ENCODE data around the gene DPP10.

GRCh38 chr2:114752425-114752824, 310.0 kb downstream of the DPP10 start:
- no peak for TF ChIP-seq TARDBP (IDR thresholded peaks at IDR 0.05)
- TF ChIP-seq FOXK2 (IDR thresholded peaks at IDR 0.05) = no peak
- no peak for TF ChIP-seq SP1 (IDR thresholded peaks at IDR 0.05)
- no peak for TF ChIP-seq HDGF (IDR thresholded peaks at IDR 0.05; ENCODE audit: borderline replicate concordance)
- TF ChIP-seq SUZ12 (IDR thresholded peaks at IDR 0.05) = no peak
- no peak for TF ChIP-seq FOXA1 (IDR thresholded peaks at IDR 0.05)
- TF ChIP-seq FOXM1 (IDR thresholded peaks at IDR 0.05; ENCODE audit: borderline replicate concordance) = no peak
- no peak for TF ChIP-seq ELF4 (IDR thresholded peaks at IDR 0.05)
- TF ChIP-seq L3MBTL2 (conservative IDR thresholded peaks at IDR 0.05) = no peak
- no peak for TF ChIP-seq PKNOX1 (IDR thresholded peaks at IDR 0.05)
- no peak for TF ChIP-seq LEF1 (IDR thresholded peaks at IDR 0.05; ENCODE audit: borderline replicate concordance)
- TF ChIP-seq BHLHE40 (IDR thresholded peaks at IDR 0.05; ENCODE audit: borderline replicate concordance) = no peak
- TF ChIP-seq CTBP1 (IDR thresholded peaks at IDR 0.05; ENCODE audit: borderline replicate concordance) = no peak
